HEK293T (cell line): ENCODE data around the gene PSAPL1.

Experiments
- ARNT ChIP-seq: fragments of 450-650 bp; IDR thresholded peaks from 2 replicates; pipeline ENCODE4 v1.6.1; 2017; ENCODE audit warnings: mild to moderate bottlenecking
- BHLHE40 ChIP-seq: fragments of 450-650 bp; IDR thresholded peaks from 2 replicates; pipeline ENCODE4 v1.6.1; 2016; ENCODE audit warnings: mild to moderate bottlenecking, moderate library complexity, borderline replicate concordance
- FOXA1 ChIP-seq: fragments of 450-650 bp; IDR thresholded peaks from 2 replicates; pipeline ENCODE4 v1.6.1; 2016; ENCODE audit warnings: mild to moderate bottlenecking
- FOXM1 ChIP-seq: fragments of 450-650 bp; IDR thresholded peaks from 2 replicates; pipeline ENCODE4 v1.6.1; 2017; ENCODE audit warnings: mild to moderate bottlenecking, borderline replicate concordance
- HDGF ChIP-seq: fragments of 450-650 bp; IDR thresholded peaks from 2 replicates; pipeline ENCODE4 v1.6.1; 2017; ENCODE audit warnings: antibody characterized with exemption, borderline replicate concordance
- LEF1 ChIP-seq: fragments of 450-650 bp; IDR thresholded peaks from 2 replicates; pipeline ENCODE4 v1.6.1; 2017; ENCODE audit warnings: mild to moderate bottlenecking, borderline replicate concordance
- SUZ12 ChIP-seq: fragments of 450-650 bp; IDR thresholded peaks from 2 replicates; pipeline ENCODE4 v1.6.1; 2016; ENCODE audit warnings: mild to moderate bottlenecking
- TF ChIP-seq, protein P1 (sequence below): fragments of 450-650 bp; IDR thresholded peaks from 2 replicates; pipeline ENCODE4 v1.6.1; 2016

GRCh38 chr4:7444731-7445130 is 10.0 kb upstream of the PSAPL1 start:
- TF ChIP-seq FOXA1 = no peak
- no peak for TF ChIP-seq ARNT
- no peak for TF ChIP-seq FOXM1
- TF ChIP-seq, protein P1, sequence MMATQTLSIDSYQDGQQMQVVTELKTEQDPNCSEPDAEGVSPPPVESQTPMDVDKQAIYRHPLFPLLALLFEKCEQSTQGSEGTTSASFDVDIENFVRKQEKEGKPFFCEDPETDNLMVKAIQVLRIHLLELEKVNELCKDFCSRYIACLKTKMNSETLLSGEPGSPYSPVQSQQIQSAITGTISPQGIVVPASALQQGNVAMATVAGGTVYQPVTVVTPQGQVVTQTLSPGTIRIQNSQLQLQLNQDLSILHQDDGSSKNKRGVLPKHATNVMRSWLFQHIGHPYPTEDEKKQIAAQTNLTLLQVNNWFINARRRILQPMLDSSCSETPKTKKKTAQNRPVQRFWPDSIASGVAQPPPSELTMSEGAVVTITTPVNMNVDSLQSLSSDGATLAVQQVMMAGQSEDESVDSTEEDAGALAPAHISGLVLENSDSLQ = no peak
- TF ChIP-seq LEF1 = no peak
- TF ChIP-seq HDGF = no peak
- TF ChIP-seq SUZ12 = no peak
- no peak for TF ChIP-seq BHLHE40
